HG03095 (cell line): ENCODE measurements around the gene FBXO3.
A peak's percentile ranks its signal among the peaks of the same experiment; 100 is the strongest.

ENCODE experiments used
- ATAC-seq: cut with Tn5 transposase; IDR thresholded peaks from one replicate; pipeline ENCODE4 v1.9.1; 2021; ENCODE audit warnings: moderate library complexity; ENCODE audit not compliant: unreplicated experiment

The FBXO3 gene

DNA sequence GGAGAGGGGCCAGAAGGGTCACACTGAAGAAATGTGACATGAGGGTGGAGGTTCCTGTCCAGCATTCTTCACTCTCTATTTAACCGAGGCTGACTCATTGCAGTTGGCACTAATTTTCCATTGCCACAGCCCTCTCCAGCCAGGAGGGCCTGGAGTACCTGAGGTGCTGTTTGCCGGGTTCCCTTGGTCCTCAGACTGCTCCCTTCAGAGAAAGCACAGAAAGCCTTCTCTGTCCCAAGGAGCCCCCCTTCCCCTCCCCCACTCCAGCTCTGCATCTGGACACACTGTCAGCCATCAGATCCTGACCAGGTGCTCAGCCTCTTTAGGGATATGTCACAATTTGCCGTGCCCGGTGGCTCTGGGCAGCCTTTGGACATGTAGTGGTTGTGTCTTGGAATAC is 70.5 kb downstream of the FBXO3 start:
- no peak for ATAC-seq

GRCh38 chr11:33703234-33703633 is 71.1 kb downstream of the FBXO3 start:
- ATAC-seq = no peak

DNA sequence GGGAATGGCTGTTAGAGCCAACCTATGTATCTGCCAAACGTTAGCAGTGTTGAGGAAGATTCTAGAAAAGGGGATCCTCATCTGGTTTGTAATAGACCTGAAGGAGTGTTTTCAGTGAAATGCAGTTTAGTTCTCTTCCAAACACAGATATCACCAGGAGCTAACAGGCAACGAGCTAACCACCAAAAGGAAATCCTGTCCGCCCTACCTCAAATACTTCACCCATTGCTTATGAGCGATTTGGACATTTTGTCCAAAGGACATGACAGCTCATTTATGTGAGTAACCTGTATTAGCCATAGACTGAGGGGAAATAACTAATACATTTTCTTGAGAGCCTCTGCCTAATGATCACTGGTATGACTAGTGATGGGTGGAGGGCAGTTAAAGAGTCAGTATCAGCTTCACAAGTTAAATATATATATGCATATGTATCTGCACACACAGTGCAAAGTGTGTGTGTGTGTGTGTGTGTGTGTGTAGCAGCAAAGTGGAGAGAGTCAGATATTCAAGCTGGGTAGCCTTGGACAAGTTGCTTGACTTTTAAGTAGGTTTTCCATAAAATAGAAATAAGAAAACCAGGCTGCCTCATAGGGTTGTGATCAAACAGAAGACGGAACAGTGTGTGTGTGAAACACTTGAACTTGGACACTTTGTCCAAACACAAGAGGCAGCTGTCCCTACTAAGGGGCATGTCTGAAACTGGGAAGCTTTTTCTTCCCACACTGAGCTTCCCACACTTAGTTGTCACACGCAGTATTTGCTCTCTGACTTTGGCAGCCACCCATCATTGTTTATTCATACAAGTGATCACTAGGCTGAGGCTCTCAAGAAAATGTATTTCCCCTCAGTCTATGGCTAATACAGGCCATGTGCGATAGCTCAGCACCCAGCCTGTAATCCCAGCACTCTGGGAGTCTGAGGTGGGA is 72.8 kb downstream of the FBXO3 start:
- no peak for ATAC-seq

DNA sequence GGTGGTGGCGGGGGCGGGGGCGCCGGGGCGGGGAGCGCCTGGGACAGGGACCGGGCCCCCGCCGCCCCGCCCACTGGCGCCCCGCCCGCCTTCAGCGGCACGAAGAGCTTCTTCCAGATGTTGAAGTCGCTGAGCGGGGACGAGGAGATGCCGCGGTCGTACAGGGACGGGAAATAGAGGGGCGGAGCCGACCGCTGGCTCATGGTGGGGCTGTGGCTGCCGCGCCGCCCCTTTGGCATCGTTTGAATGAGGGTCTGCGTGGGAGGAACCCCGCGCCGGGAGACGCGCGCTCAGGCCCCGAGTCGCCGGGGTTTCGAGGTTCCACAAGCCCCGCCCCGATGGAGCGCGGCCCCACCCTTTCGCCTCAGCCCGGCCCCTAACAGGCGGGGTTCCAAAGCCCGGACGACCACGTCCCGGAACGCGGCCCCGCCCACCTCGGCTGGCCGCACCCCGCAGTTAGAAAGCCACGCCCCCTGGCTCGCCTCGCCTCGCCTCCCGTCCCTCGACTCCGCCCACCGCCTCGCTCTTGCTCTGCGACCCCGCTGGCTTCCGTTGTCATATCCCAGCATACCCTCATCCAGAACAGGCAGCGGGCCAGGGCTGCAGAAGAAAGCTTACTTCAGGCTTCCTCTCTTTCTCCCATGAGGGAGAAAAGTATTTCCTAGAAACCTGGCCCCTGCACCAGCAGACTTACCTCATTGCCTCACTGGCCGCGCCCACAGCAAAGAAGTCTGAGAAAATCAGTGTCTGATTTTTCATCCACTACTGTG is 73.6 kb downstream of the FBXO3 start, which contains the start of gene C11orf91:
Gene C11orf91, minus strand, starts transcription at position 325 of the 770 bp plus-strand sequence. Its CDS starts 86 bp downstream, at position 239.
- peak; percentile 91 for ATAC-seq

DNA sequence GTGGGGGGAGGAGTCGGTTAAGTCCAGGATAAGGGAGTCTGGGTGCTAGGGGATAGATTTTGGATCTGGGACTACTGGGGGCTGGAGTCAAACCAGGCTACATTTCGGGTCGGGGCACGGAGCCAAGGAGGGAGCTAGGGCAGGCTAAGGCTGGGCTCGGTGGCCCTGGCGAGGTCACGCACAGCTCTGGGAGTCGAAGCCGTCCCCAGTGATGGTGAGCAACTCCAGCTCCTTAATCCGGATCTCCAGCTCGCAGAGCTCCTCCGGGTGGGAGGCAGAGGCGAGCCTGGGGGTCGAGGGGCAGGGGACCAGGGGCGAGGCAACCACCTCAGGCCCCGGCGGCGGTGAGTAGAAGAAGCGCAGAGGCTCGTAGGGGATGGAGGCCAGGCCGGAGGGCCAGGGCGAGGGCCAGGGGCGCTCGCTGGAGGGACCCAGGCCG is 74.2 kb downstream of the FBXO3 start:
- no peak for ATAC-seq

GRCh38 chr11:33699515-33700062 is 74.7 kb downstream of the FBXO3 start:
- no peak for ATAC-seq

- no peak for ATAC-seq
These were observed 75.4 kb downstream of the FBXO3 start for GRCh38 chr11:33698921-33699320.

GRCh38 chr11:33697997-33698396 is 76.3 kb downstream of the FBXO3 start:
- ATAC-seq = no peak

GRCh38 chr11:33696931-33697638 is 77.2 kb downstream of the FBXO3 start:
- no peak for ATAC-seq

DNA sequence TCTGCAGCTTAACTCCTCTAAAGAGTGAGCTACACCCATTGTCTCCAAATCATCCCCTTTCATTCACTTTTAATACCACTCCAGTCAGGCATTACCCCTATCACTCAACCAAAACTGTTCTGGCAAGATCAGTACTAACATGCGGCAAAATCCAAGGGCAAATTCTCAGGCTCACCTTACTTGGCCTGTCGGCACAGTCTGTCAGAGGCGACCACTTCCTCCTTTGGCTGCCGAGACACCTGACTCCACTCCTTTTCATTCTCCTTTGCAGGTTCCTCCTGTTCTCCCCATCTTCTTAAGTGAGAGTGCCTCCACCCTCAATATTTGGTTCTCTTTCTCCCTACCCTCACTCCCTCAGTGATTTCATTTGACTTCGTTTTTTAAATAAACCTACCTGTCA is 77.9 kb downstream of the FBXO3 start:
- ATAC-seq = no peak

DNA sequence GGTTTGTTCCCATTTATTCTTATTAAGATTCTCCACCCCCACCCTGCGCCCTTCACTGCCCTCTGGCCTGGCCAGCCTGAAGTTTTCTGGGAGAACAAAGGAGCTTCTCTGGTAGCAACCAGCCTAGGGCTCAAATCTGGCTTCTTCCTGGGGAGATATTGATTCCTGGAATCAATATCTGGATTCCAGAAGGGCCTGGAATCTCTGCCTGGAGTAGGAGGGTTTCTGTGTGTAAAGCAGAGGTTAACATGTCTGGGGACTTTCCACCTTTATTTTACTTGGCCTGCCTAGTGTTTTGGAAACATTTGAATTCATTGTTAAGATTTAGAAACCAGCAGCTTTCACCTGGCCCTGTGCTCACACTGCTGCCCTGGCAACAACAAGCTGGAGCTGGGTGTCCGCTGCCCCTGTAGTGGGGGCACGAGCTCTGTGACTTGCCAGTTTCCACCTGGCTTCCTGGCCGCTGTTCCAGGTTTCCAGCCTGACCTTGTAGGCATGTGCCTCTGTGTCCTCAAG is 79.2 kb downstream of the FBXO3 start:
- ATAC-seq = no peak

GRCh38 chr11:33694346-33695050 is 79.8 kb downstream of the FBXO3 start:
- no peak for ATAC-seq

DNA sequence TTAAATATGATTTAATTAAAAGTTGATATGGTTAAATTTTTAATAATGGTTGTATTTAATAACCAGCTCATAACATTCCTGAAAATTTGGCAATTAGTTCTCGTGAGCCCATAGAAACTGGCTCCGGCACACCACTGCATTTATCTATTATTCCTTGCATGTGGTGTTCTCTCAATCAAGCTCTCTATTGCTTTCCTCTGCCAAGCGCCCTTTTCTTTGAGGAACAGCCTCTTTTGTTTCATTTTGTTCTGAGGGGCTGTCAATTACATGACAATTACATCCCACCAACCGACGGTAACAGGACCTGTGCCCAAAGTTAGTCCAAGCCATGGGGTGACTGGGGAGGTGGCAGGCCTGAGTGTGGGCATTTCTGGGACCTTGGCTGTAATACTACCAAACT is 81.8 kb downstream of the FBXO3 start:
- ATAC-seq = no peak

DNA sequence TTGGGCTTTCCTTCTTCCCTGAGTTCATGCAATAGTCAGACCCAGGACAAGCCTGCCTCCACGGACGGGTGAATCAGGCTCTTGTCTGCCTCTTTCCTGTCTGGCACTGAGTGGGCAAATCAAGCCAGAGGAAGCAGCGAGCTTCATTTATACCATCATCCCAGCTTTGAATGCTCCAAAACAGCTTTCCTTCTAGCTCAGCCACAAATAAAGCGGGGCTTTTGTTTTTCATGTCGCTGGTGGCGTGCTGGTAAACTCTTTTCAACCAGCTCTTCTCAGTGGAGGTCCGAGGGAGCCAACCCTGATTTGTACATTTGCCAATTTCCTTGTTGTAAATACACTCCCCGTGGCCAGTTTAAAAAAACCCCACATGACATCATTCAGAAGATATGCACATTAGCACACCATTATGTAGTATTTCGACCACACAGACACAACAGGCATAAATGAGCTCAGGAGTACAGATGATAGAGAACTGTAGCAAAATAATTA is 82.3 kb downstream of the FBXO3 start:
- ATAC-seq = no peak

DNA sequence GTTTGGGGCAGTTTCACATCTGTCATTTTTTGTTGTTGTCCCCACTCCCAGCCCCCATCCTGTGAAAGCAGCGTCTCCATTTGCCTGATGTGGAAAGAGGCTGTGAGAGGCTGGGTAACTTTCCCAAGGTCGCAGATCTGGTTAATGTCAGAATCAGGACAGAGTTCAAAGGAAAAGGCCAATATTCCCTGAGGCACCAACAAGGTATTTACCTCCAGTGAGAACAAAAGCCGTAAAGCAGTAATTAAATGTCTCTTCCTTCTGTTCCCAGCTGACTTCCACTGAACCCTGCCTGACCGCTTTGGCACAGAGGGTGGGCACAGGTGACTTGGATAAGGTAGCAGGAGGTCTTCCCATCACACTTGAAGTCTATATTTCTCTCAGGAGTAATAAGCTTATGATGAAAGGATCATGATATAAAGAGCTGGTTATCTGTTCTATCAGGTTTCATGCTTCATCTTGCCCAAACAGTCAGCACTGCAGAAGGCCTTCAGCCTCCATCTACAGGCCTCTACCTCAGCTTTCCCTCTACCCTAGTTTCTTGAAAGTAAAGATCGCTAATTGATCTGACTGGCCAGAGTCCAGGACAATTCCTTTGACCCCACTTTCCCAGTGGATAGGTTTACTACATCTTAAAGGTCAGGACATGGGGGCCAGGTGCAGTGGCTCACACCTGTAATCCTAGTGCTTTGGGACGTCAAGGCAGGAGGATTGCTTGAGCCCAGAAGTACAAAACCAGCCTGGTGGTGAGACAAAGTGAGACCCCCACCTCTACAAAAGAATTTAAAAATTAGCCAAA is 83.1 kb downstream of the FBXO3 start:
- no peak for ATAC-seq
